ENCODE data around the gene SLC35G2.
"Not testable (repeated sequence)": the region's sequence is repeated elsewhere in the genome, so short reads cannot be mapped to it uniquely, and the experiment has no call there.

The SLC35G2 gene

GRCh38 chr3:136818769-136819391, at the start of gene SLC35G2:
SLC35G2 (plus strand) TSS chr3:136819126; CDS start chr3:136854461, 35,335 bp downstream.
- no peaks in the 10 kb centered on the region for H3K27me3 ChIP-seq (ENCODE audit: control insufficient read depth, insufficient read depth, low read length)
- no peaks in the 10 kb centered on the region for H3K9me3 ChIP-seq (ENCODE audit: control insufficient read depth, insufficient read depth, low read length)
- peak within 1 kb of the TSS; percentile 87 for H3K4me3 ChIP-seq (ENCODE audit: low read depth, low read length)
- peak within 1 kb of the TSS; percentile 47 for H3K9ac ChIP-seq (ENCODE audit: low read depth, low read length)
- H3K36me3 ChIP-seq (ENCODE audit: control insufficient read depth, insufficient read depth, low read length), result no peaks in the 10 kb centered on the region
- peaks cover 3% of the 10 kb centered on the region for H3K4me1 ChIP-seq (ENCODE audit: control insufficient read depth, insufficient read depth, low read length)

- Histone ChIP-seq H3K9me3 (ENCODE audit: control insufficient read depth, insufficient read depth, low read length) (no peaks in the 10 kb centered on the region), H3K36me3 (ENCODE audit: control insufficient read depth, insufficient read depth, low read length) (no peaks in the 10 kb centered on the region), H3K9ac (ENCODE audit: low read depth, low read length) (no peak overlapping the region), H3K4me1 (ENCODE audit: control insufficient read depth, insufficient read depth, low read length) (no peaks in the 10 kb centered on the region), H3K4me3 (ENCODE audit: low read depth, low read length) (no peak overlapping the region), H3K27me3 (ENCODE audit: control insufficient read depth, insufficient read depth, low read length) (no peaks in the 10 kb centered on the region)
Observed at GRCh38 chr3:136772709-136773108, 46.2 kb upstream of the SLC35G2 start.

DNA sequence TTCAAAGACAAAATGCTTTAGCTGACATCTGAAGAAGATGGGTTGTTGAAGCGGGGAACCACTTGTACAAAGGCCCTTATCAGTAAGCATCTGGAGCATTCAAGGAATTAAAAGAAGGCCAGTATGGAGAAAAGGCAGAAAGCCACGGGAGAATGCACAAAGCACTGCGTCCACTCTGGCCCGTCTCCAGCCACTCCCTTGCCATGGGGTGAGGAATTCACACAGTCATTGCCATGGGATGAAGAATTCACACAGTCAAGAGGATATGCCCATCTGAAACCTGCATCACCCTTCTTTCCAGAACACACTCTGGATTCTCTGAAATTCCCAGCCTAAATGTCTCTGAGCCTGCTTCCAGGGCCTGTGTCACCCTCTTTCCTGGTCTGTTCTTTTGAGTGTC, 40.1 kb upstream of the SLC35G2 start:
- H3K27me3 ChIP-seq (ENCODE audit: control insufficient read depth, insufficient read depth, low read length), result no peaks in the 10 kb centered on the region
- no peaks in the 10 kb centered on the region for H3K36me3 ChIP-seq (ENCODE audit: control insufficient read depth, insufficient read depth, low read length)
- no peaks in the 10 kb centered on the region for H3K4me1 ChIP-seq (ENCODE audit: control insufficient read depth, insufficient read depth, low read length)
- H3K9me3 ChIP-seq (ENCODE audit: control insufficient read depth, insufficient read depth, low read length), result no peaks in the 10 kb centered on the region
- H3K4me3 ChIP-seq (ENCODE audit: low read depth, low read length), result no peak overlapping the region
- no peak overlapping the region for H3K9ac ChIP-seq (ENCODE audit: low read depth, low read length)

GRCh38 chr3:136780741-136781140, 38.2 kb upstream of the SLC35G2 start:
- no peaks in the 10 kb centered on the region for H3K27me3 ChIP-seq (ENCODE audit: control insufficient read depth, insufficient read depth, low read length)
- no peaks in the 10 kb centered on the region for H3K4me1 ChIP-seq (ENCODE audit: control insufficient read depth, insufficient read depth, low read length)
- H3K36me3 ChIP-seq (ENCODE audit: control insufficient read depth, insufficient read depth, low read length), result no peaks in the 10 kb centered on the region
- no peak overlapping the region for H3K9ac ChIP-seq (ENCODE audit: low read depth, low read length)
- H3K9me3 ChIP-seq (ENCODE audit: control insufficient read depth, insufficient read depth, low read length), result no peaks in the 10 kb centered on the region
- H3K4me3 ChIP-seq (ENCODE audit: low read depth, low read length), result no peak overlapping the region

DNA sequence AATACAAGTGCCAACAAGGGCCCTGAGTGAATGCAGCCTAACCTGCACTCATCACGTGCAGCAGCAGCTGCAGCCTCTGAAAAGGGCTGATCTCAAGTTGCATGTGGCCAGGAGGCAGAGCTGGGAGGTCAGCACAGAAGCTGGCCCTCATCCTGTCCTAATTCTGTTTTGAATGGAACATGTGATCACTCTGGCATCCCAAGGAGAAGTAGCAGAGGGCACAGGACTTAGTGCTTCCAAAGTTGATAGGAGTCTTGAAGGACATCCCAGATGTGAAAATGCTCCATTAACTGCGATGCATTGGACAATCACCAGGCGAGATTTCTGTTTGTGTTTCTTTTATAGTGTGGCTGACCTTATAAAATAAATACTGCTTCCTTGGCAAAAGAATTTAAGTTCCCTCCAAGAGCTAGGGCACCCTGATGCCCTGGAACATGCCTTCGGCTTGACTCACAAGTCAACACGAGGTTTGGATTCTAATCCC, 35.2 kb upstream of the SLC35G2 start:
- Histone ChIP-seq H3K4me3 (ENCODE audit: low read depth, low read length) (no peak overlapping the region), H3K27me3 (ENCODE audit: control insufficient read depth, insufficient read depth, low read length) (no peaks in the 10 kb centered on the region), H3K36me3 (ENCODE audit: control insufficient read depth, insufficient read depth, low read length) (no peaks in the 10 kb centered on the region), H3K4me1 (ENCODE audit: control insufficient read depth, insufficient read depth, low read length) (peaks cover 5% of the 10 kb centered on the region), H3K9ac (ENCODE audit: low read depth, low read length) (no peak overlapping the region), H3K9me3 (ENCODE audit: control insufficient read depth, insufficient read depth, low read length) (no peaks in the 10 kb centered on the region)

DNA sequence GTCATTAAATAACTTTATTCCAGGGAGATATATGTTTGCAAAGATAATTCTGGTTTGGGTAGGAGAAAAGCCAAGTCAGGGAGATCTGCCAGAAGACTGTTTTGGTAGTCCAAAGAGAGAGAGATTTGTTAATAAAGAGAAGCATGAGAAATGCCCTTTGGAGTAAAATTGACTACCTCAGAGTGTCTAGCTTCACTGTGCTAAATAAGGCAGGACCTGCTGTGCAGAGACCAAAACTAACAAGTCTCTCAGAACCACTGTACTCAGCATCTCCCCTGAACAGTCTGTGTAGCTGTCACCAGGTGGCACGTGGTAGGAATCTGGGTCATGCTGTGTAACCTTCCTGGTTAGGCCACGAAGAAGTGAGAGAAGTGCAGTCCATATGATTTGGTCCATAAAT, 31.6 kb upstream of the SLC35G2 start:
- Histone ChIP-seq H3K9me3 (ENCODE audit: control insufficient read depth, insufficient read depth, low read length) (no peaks in the 10 kb centered on the region), H3K4me1 (ENCODE audit: control insufficient read depth, insufficient read depth, low read length) (peaks cover 5% of the 10 kb centered on the region), H3K27me3 (ENCODE audit: control insufficient read depth, insufficient read depth, low read length) (no peaks in the 10 kb centered on the region), H3K36me3 (ENCODE audit: control insufficient read depth, insufficient read depth, low read length) (no peaks in the 10 kb centered on the region), H3K4me3 (ENCODE audit: low read depth, low read length) (no peak overlapping the region), H3K9ac (ENCODE audit: low read depth, low read length) (no peak overlapping the region)

GRCh38 chr3:136788154-136788553, 30.8 kb upstream of the SLC35G2 start:
- no peaks in the 10 kb centered on the region for H3K27me3 ChIP-seq (ENCODE audit: control insufficient read depth, insufficient read depth, low read length)
- H3K4me1 ChIP-seq (ENCODE audit: control insufficient read depth, insufficient read depth, low read length), result peaks cover 5% of the 10 kb centered on the region
- H3K4me3 ChIP-seq (ENCODE audit: low read depth, low read length), result no peak overlapping the region
- H3K9ac ChIP-seq (ENCODE audit: low read depth, low read length), result no peak overlapping the region
- H3K36me3 ChIP-seq (ENCODE audit: control insufficient read depth, insufficient read depth, low read length), result no peaks in the 10 kb centered on the region
- no peaks in the 10 kb centered on the region for H3K9me3 ChIP-seq (ENCODE audit: control insufficient read depth, insufficient read depth, low read length)

DNA sequence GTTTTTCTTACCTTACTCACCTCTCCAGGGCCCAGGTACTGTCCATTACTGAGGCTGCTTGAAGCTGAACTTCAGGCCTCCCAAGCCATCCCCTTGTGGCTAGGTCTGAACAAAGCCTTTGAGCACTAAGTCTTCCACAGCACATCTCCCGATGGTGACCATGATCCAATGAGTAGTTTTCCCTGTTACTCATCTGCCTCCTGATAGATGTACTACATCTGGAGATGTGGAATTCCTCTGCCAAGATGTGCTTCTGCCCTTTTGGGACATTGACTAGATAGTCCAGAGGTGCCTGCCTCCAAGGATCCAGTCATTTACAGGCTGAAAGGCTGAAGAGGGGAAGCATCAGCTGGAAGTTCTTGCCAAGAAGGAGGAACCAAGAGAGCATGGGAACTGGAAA, 28.9 kb upstream of the SLC35G2 start:
- no peaks in the 10 kb centered on the region for H3K9me3 ChIP-seq (ENCODE audit: control insufficient read depth, insufficient read depth, low read length)
- no peak overlapping the region for H3K4me3 ChIP-seq (ENCODE audit: low read depth, low read length)
- peaks cover 5% of the 10 kb centered on the region for H3K4me1 ChIP-seq (ENCODE audit: control insufficient read depth, insufficient read depth, low read length)
- no peaks in the 10 kb centered on the region for H3K36me3 ChIP-seq (ENCODE audit: control insufficient read depth, insufficient read depth, low read length)
- no peaks in the 10 kb centered on the region for H3K27me3 ChIP-seq (ENCODE audit: control insufficient read depth, insufficient read depth, low read length)
- no peak overlapping the region for H3K9ac ChIP-seq (ENCODE audit: low read depth, low read length)

DNA sequence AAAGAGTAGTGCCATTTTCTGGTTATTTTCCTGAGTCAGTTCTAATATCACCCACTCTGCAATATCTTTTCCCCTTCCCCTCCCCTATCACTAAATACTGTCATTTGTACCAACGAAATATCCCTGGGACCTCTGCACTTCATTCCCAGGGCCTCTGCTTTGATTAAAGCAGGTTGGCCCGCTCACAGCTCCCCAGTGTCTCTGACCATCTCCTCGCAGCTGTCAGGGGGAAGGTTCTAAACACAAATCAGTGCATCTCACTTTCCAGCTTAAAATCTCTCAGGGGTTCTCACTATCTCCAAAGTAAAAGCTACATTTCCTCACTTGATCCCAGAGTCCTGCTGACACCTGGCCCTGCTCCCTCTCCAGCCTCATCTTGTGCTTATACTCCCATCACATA, 28.1 kb upstream of the SLC35G2 start:
- Histone ChIP-seq H3K9ac (ENCODE audit: low read depth, low read length) (no peak overlapping the region), H3K36me3 (ENCODE audit: control insufficient read depth, insufficient read depth, low read length) (no peaks in the 10 kb centered on the region), H3K4me3 (ENCODE audit: low read depth, low read length) (no peak overlapping the region), H3K4me1 (ENCODE audit: control insufficient read depth, insufficient read depth, low read length) (peaks cover 5% of the 10 kb centered on the region), H3K9me3 (ENCODE audit: control insufficient read depth, insufficient read depth, low read length) (no peaks in the 10 kb centered on the region), H3K27me3 (ENCODE audit: control insufficient read depth, insufficient read depth, low read length) (no peaks in the 10 kb centered on the region)

DNA sequence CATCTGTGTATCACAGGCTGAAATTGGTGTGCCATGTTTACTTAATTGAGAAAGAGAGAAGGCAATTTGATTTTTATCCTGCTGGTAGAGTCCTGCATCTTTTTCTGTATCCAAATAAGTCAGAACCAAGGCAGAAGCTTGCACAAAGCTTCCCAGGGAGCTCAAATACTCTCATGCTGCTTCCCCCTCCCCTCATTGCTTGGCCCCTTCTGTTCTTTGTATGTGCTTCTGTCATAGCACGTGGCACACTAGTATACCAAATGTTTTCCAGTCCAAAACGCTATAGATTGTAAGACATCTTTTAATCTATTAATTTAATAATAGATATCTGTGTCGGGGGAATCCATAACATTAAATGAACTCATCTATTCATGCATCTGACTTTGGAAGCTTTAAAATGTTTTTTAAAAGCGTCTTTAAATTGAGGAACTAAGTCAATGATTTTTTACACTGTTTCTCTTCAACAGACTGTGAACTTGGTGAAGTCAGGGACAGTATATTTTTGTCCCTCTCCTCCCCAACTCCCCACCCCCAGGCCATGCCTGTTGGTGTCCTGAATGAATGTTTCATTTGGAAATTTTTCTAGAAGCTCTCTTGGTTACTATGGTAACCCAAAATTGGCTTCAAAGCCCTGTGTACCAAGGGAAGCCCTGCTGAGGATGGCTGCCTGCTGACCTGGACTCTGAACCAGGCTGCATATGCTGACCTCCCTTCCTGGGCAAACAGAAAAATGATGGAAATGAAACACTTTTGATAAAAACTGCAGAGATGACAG, 26.2 kb upstream of the SLC35G2 start:
- Histone ChIP-seq H3K36me3 (ENCODE audit: control insufficient read depth, insufficient read depth, low read length) (no peaks in the 10 kb centered on the region), H3K9me3 (ENCODE audit: control insufficient read depth, insufficient read depth, low read length) (no peaks in the 10 kb centered on the region), H3K9ac (ENCODE audit: low read depth, low read length) (no peak overlapping the region), H3K27me3 (ENCODE audit: control insufficient read depth, insufficient read depth, low read length) (no peaks in the 10 kb centered on the region), H3K4me3 (ENCODE audit: low read depth, low read length) (no peak overlapping the region), H3K4me1 (ENCODE audit: control insufficient read depth, insufficient read depth, low read length) (no peaks in the 10 kb centered on the region)

GRCh38 chr3:136801146-136801545, 17.8 kb upstream of the SLC35G2 start:
- not testable (repeated sequence) for H3K4me3 ChIP-seq (ENCODE audit: low read depth, low read length); H3K9me3 ChIP-seq (ENCODE audit: control insufficient read depth, insufficient read depth, low read length); H3K4me1 ChIP-seq (ENCODE audit: control insufficient read depth, insufficient read depth, low read length); H3K9ac ChIP-seq (ENCODE audit: low read depth, low read length); H3K27me3 ChIP-seq (ENCODE audit: control insufficient read depth, insufficient read depth, low read length); H3K36me3 ChIP-seq (ENCODE audit: control insufficient read depth, insufficient read depth, low read length)

- Histone ChIP-seq H3K27me3 (ENCODE audit: control insufficient read depth, insufficient read depth, low read length) (no peaks in the 10 kb centered on the region), H3K4me1 (ENCODE audit: control insufficient read depth, insufficient read depth, low read length) (no peaks in the 10 kb centered on the region), H3K36me3 (ENCODE audit: control insufficient read depth, insufficient read depth, low read length) (no peaks in the 10 kb centered on the region), H3K9ac (ENCODE audit: low read depth, low read length) (no peak overlapping the region), H3K4me3 (ENCODE audit: low read depth, low read length) (no peak overlapping the region), H3K9me3 (ENCODE audit: control insufficient read depth, insufficient read depth, low read length) (no peaks in the 10 kb centered on the region)
Observed at GRCh38 chr3:136802481-136802996, 16.4 kb upstream of the SLC35G2 start.
